GM21515 (cell line): Measurements from ENCODE around the gene GZMA.

Experiments
- ATAC-seq: cut with Tn5 transposase; IDR thresholded peaks from one replicate; pipeline ENCODE4 v1.9.1; 2021; ENCODE audit not compliant: unreplicated experiment

Gene GZMA

GRCh38 chr5:55108661-55109060 is 6.2 kb downstream of the GZMA start:
- no peak for ATAC-seq

GRCh38 chr5:55110217-55110616 is 7.8 kb downstream of the GZMA start:
- ATAC-seq, result no peak

- no peak for ATAC-seq
Measured at GRCh38 chr5:55113327-55113726, 10.9 kb downstream of the GZMA start.

- no peak for ATAC-seq
Measured at GRCh38 chr5:55114061-55114460, 11.6 kb downstream of the GZMA start.

DNA sequence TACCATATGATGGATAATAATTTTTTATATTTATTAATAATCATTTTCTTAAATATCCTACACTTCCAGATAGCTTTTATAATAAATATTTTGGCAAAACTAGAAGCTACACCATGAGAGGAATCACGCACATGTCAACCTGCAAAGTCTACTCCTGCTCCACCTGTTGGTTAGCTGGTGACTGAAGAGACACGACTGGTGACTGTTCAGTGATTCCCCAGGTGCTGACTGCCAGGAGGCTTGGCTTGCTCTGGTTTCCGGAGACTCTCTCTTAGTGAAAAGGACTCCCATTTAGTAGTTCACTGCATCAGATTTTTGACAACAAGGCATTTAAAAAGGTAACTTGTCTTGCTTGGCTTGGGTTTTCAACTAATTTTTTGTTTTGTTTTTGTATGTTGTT is 20.9 kb downstream of the GZMA start:
- no peak for ATAC-seq

DNA sequence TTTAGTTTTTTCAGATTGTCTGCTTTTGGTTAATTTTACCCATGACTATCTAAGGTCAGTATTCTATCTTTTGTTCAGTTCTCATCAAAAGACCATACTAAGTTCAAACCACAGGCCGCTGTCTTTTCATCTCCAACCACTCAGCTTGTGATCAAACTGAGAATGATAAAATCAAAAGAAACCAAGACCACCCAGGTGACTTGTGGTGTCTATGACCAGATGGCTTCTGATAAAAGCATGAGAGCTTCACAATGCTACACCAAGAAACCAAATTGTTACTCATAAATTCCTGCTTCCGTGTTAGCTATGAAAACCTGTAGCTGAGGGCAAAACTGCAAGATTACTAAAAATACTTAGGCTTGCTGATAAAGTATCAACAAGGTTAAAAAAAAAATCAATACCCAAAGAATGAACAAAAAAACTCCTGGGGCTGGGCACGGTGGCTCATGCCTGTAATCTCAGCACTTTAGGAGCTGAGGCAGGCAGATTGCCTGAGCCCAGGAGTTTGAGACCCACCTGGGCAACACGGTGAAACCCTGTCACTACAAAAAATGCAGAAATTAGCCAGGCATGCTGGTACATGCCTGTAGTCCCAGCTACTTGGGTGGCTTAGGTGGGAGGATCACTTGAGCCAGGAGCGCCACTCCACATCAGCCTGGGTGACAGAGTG is 31.7 kb downstream of the GZMA start:
- no peak for ATAC-seq

DNA sequence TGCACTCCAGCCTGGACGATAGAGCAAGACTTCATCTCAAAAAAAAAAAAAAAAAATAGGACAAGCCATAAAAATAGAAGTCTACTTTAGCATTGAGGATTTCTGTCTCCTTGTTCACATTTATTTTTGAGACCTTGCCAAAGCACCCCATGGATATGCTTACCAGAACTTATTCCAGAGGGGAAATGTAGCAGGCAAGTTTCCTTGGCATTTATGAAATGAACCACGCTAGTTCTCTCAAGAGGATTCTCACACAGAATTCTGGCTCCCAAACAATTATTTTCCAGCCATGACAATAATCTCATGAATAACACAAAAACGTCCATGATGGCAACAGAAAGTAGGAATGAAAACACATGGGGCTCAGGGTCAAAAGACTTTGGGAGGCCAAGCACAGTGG is 34.1 kb downstream of the GZMA start:
- no peak for ATAC-seq

- ATAC-seq, result no peak
Measured at GRCh38 chr5:55140908-55141665, 38.6 kb downstream of the GZMA start.

GRCh38 chr5:55141945-55142690 is 39.7 kb downstream of the GZMA start:
- ATAC-seq, result no peak

GRCh38 chr5:55143624-55144023 is 41.2 kb downstream of the GZMA start:
- ATAC-seq, result no peak

GRCh38 chr5:55146080-55146479 is 43.6 kb downstream of the GZMA start:
- no peak for ATAC-seq

DNA sequence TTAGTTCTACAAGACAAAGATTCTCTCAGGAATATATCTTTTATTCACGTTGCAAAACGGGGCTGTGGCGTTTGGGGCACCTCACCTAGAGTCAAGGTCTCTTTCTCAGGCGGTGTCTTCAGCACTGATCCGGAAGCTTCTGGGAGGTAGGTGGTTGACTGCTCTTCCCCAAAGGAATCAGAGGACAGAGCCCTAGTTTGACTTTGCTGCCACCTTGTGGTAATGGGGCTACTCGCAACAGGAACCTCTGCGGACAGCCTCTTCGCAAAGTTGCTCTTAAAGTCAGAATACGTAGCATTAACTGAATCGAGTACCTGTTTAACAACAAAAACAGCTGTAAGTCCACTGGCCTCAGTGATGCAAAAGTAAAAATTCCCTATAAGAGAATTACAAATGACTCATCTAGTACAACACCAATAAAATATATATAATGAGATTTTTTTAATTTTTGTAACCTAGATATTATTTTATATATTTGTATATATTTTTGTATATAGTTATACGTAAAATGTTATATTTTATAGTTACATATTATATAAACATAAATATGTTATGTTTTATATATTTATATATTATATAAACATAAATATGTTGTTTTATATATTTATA is 44.2 kb downstream of the GZMA start:
- ATAC-seq, result peak; percentile 91

GRCh38 chr5:55149308-55149795 is 46.9 kb downstream of the GZMA start:
- no peak for ATAC-seq

DNA sequence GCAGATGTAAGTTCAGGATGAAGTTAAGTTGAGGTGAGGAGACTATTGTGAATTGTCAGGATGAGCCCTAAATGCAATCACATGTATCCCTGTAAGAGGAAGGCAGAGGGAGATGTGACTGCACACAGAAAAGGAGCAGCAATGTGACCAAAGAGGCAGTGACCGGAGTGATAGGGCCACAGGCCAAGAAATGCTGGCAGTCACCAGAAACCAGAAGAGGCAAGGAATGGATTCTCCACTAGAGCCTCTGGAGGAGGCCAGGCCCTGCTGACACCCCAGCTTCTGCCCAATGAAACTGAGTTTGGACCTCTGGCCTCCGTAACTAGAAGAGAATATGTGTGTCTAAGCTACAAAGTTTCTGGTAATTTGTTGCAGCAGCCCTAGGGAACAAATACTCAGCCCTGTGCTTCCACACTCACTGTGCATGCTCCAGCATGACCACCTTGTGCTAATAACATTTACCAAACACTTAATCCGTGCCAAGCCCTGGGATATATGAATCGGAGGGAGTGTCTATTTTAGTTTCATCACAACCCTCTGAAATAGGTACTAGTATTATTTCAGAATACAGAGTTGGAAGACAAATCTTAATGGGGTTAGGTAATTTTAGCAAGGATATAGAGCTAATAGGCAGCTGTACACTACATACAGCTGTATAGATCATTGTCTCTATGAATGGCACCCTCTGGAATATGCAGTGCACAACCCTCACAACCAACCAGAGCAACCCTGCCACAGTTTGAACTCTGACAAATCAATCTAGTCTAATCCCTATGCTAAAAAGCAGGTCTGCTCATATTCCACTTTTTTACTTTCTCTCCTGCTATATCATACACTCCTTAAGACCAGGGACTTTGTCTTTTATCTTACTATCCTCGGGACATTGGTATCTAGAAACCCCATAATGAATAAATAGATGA is 49.7 kb downstream of the GZMA start:
- no peak for ATAC-seq

DNA sequence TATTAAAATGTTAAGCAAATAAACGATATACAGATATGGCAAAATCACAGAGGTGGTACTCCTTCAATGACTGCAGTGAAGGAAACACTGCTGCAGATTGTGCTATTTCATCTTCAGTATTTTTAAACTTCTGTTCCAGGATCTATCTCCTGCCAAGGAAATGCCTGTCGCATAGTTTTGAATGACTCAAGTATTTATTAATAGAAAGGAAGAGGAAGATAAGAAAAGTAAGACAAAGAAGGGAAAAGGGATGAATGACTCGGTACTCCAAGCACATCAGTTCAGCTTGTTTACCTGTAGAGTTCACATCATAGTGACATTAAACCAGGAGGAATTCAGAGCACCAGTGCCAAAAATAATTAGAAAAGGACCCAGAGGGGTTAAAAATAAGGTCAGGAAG is 52.4 kb downstream of the GZMA start:
- ATAC-seq, result no peak
